Measurements from ENCODE around the gene CFD. TPM values are rescaled to one million over a fixed set of nuclear protein-coding genes. Genes with fewer than 3 reads are reported as not detected.
A peak's percentile ranks its signal among the peaks of the same experiment; 100 is the strongest.
"Not testable (repeated sequence)": the region's sequence is repeated elsewhere in the genome, so short reads cannot be mapped to it uniquely, and the experiment has no call there.

The CFD gene
- total RNA-seq, 1 donor from 2014 or later, result not detected

GRCh38 chr19:834216-834615 is 25.2 kb upstream of the CFD start:
- TF ChIP-seq, protein P1, sequence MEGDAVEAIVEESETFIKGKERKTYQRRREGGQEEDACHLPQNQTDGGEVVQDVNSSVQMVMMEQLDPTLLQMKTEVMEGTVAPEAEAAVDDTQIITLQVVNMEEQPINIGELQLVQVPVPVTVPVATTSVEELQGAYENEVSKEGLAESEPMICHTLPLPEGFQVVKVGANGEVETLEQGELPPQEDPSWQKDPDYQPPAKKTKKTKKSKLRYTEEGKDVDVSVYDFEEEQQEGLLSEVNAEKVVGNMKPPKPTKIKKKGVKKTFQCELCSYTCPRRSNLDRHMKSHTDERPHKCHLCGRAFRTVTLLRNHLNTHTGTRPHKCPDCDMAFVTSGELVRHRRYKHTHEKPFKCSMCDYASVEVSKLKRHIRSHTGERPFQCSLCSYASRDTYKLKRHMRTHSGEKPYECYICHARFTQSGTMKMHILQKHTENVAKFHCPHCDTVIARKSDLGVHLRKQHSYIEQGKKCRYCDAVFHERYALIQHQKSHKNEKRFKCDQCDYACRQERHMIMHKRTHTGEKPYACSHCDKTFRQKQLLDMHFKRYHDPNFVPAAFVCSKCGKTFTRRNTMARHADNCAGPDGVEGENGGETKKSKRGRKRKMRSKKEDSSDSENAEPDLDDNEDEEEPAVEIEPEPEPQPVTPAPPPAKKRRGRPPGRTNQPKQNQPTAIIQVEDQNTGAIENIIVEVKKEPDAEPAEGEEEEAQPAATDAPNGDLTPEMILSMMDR (IDR thresholded peaks at IDR 0.05; ENCODE audit: partially characterized antibody, unreplicated experiment), result no peak
- no peaks in the 10 kb centered on the region for H3K4me1 Mint-ChIP-seq (ENCODE audit: low read depth, unreplicated experiment)
- H3K27me3 Mint-ChIP-seq (ENCODE audit: unreplicated experiment), result peaks cover 7% of the 10 kb centered on the region
- no peak for DNase-seq
- no peaks in the 10 kb centered on the region for H3K36me3 Mint-ChIP-seq (ENCODE audit: unreplicated experiment)
- no peak overlapping the region for H3K27ac Mint-ChIP-seq (ENCODE audit: unreplicated experiment)
- H3K4me3 Mint-ChIP-seq (ENCODE audit: unreplicated experiment), result no peak overlapping the region
- H3K9me3 Mint-ChIP-seq (ENCODE audit: unreplicated experiment), result peaks cover 3% of the 10 kb centered on the region

DNA sequence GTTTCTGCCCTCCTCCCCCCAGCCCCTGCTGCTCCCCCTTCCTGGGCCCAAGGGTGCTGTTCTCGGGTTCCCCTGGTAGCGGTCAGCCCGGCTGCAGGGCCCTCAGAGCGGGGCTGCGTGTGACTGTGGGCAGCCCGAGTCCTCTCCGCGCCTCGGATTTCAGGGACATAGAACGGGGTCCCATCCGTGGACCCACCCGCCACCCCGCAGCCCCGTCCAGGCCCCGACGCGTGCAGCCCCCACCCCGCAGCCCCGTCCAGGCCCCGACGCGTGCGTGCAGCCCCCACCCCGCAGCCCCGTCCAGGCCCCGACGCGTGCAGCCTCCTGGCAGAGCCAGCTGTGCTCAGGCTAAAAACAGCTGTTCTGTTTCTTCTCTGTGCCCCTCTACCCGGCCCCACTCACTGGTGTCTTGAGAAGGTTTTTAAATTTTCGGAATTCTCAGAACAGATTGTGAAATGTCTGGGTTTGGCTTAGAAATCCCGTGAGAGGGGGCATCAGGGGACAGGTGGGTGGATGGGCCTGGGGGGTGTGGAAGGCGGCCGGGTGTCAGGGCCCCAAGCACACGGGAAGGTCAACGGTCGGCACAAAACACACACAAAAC is 24.2 kb upstream of the CFD start:
- no peak overlapping the region for H3K27ac Mint-ChIP-seq (ENCODE audit: unreplicated experiment)
- no peaks in the 10 kb centered on the region for H3K4me1 Mint-ChIP-seq (ENCODE audit: low read depth, unreplicated experiment)
- peaks cover 7% of the 10 kb centered on the region for H3K27me3 Mint-ChIP-seq (ENCODE audit: unreplicated experiment)
- peak; percentile 61 for DNase-seq
- H3K36me3 Mint-ChIP-seq (ENCODE audit: unreplicated experiment), result no peaks in the 10 kb centered on the region
- peaks cover 3% of the 10 kb centered on the region for H3K9me3 Mint-ChIP-seq (ENCODE audit: unreplicated experiment)
- H3K4me3 Mint-ChIP-seq (ENCODE audit: unreplicated experiment), result no peak overlapping the region
- TF ChIP-seq, protein P1 (IDR thresholded peaks at IDR 0.05; ENCODE audit: partially characterized antibody, unreplicated experiment), result no peak

DNA sequence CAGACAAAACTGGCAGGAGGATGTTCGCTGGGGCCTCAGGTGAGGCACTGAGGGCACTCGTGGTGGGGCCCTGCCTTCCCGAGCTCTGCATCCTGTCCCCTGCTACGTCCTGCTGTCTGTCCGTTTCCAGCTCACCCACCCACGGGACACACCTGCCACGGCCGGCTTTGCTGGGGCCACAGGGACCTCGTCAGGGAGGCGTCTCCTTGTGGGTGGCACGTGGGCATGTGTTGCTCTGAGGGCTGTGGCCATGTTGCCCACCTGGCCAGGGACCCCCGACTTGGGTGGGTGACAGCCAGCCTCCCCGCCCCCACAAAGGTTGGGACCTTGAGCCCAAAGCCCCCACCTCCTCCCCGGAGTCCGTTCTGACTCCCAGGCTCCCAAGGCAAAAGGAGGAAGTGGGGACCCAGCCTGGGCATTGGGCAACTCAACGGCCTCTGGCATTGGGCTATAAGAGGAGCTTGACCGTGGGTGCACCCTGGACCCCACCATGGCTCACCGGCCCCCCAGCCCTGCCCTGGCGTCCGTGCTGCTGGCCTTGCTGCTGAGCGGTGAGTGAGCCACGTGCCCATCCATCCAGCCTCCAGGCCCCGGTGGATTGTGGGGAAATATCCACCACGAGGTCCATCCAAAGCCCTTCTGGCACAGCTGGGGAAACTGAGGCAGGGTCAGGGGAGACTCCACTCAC is 18.8 kb upstream of the CFD start, which contains the start of gene PRTN3:
Gene PRTN3, plus strand, starts transcription at position 481 of the 688 bp plus-strand sequence. Its CDS starts 10 bp downstream, at position 491.
- no peaks in the 10 kb centered on the region for H3K4me1 Mint-ChIP-seq (ENCODE audit: low read depth, unreplicated experiment)
- TF ChIP-seq, protein P1 (IDR thresholded peaks at IDR 0.05; ENCODE audit: partially characterized antibody, unreplicated experiment), result no peak
- peaks cover 17% of the 10 kb centered on the region for H3K27me3 Mint-ChIP-seq (ENCODE audit: unreplicated experiment)
- peak within 1 kb of the TSS; percentile 28 for H3K4me3 Mint-ChIP-seq (ENCODE audit: unreplicated experiment)
- H3K36me3 Mint-ChIP-seq (ENCODE audit: unreplicated experiment), result peaks cover 4% of the 10 kb centered on the region
- H3K9me3 Mint-ChIP-seq (ENCODE audit: unreplicated experiment), result peaks cover 5% of the 10 kb centered on the region
- H3K27ac Mint-ChIP-seq (ENCODE audit: unreplicated experiment), result no peak within 1 kb of the TSS
- no peak for DNase-seq

DNA sequence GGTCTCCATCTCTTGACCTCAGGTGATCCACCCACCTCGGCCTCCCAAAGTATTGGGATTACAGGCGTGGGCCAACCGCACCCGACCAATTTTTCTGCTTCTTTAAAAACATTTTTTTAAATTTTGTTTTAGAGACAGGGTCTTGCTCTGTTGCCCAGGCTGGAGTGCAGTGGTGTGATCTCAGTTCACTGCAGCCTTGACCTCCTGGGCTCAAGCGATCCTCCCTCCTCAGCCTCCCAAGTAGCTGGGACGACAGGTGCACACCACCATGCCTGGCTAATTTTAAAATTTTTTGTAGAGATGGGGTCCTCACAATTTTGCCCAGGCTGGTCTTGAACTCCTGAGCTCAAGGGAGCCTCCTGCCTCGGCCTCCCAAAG is 16.7 kb upstream of the CFD start:
- not testable (repeated sequence) for H3K4me1 Mint-ChIP-seq (ENCODE audit: low read depth, unreplicated experiment); H3K4me3 Mint-ChIP-seq (ENCODE audit: unreplicated experiment); H3K9me3 Mint-ChIP-seq (ENCODE audit: unreplicated experiment); H3K36me3 Mint-ChIP-seq (ENCODE audit: unreplicated experiment); DNase-seq; H3K27ac Mint-ChIP-seq (ENCODE audit: unreplicated experiment)
- H3K27me3 Mint-ChIP-seq (ENCODE audit: unreplicated experiment), result peaks cover 15% of the 10 kb centered on the region

DNA sequence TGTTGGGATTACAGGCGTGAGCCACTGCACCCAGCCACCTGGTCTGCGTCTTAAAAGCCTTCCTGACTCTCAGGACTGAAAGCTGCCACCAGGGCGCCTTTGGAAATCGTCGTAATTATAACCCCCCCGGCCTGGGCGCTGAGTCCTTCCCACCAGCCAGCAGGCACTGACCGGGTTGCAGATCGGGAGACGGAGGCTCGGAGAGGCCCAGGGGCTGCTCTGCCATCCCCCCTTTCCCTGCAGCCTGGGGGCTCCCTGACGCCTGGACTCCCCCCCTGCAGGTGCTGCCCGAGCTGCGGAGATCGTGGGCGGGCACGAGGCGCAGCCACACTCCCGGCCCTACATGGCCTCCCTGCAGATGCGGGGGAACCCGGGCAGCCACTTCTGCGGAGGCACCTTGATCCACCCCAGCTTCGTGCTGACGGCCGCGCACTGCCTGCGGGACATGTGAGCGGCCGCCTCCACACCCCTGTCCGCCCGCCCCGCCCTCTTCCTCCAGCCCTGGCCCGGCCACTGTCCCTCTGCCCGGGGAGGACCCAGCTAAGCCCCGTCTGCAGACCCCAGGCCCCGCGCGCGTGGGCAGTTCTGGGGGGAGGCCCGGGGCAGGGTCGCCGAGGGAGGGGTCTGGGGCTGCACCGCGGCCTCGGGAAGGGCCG is 16.2 kb upstream of the CFD start:
- peaks cover 15% of the 10 kb centered on the region for H3K27me3 Mint-ChIP-seq (ENCODE audit: unreplicated experiment)
- peaks cover 3% of the 10 kb centered on the region for H3K9me3 Mint-ChIP-seq (ENCODE audit: unreplicated experiment)
- peak; percentile 62 for DNase-seq
- H3K4me1 Mint-ChIP-seq (ENCODE audit: low read depth, unreplicated experiment), result no peaks in the 10 kb centered on the region
- peaks cover 4% of the 10 kb centered on the region for H3K36me3 Mint-ChIP-seq (ENCODE audit: unreplicated experiment)
- no peak overlapping the region for H3K4me3 Mint-ChIP-seq (ENCODE audit: unreplicated experiment)
- H3K27ac Mint-ChIP-seq (ENCODE audit: unreplicated experiment), result no peak overlapping the region
- TF ChIP-seq, protein P1 (IDR thresholded peaks at IDR 0.05; ENCODE audit: partially characterized antibody, unreplicated experiment), result no peak

Measured in glutamatergic neuron (in vitro differentiated cells).